Fibroblast of lung (primary cell): ENCODE measurements around the gene GFPT2. TPM values are rescaled to one million over a fixed set of nuclear protein-coding genes. Genes with fewer than 3 reads are reported as not detected.

Source experiments
- DNase-seq, 2 donors: peaks; one replicate each; pipeline versions ENCODE4 v3.0.0 to v3.0.0-alpha.2; 2010; ENCODE audit warnings: low read depth in 2 of 2
- H2AFZ ChIP-seq: 2 replicates; pipeline ENCODE4 v1.5.1; 2012; ENCODE audit warnings: low read length, control low read depth, inconsistent platforms
- H3K27ac ChIP-seq: 2 replicates; pipeline ENCODE4 v1.5.1; 2011; ENCODE audit warnings: low read length, control low read depth; ENCODE audit not compliant: insufficient read depth
- H3K27me3 ChIP-seq: 2 replicates; pipeline ENCODE4 v1.5.1; 2011; ENCODE audit warnings: mild to moderate bottlenecking, low read length; ENCODE audit not compliant: control insufficient read depth, insufficient read depth
- H3K36me3 ChIP-seq: 2 replicates; pipeline ENCODE4 v1.5.1; 2011; ENCODE audit warnings: low read length; ENCODE audit not compliant: control insufficient read depth, insufficient read depth
- H3K4me1 ChIP-seq: 2 replicates; pipeline ENCODE4 v1.5.1; 2011; ENCODE audit warnings: low read length; ENCODE audit not compliant: control insufficient read depth, insufficient read depth; ENCODE audit errors: extremely low read depth
- H3K4me2 ChIP-seq: 2 replicates; pipeline ENCODE4 v1.5.1; 2011; ENCODE audit warnings: low read length, control low read depth; ENCODE audit not compliant: insufficient read depth; ENCODE audit errors: extremely low read depth
- H3K4me3 ChIP-seq, 4 experiments: fragments of 200-600 bp in 1 of 4; sonication (generic) in 1 of 4; replicated peaks in 1 of 4; 2 replicates each; pipeline ENCODE4 v1.5.1; 2011 to 2016; ENCODE audit warnings: low read length in 4 of 4, low read depth in 3 of 4, mild to moderate bottlenecking in 3 of 4, control low read depth in 2 of 4, inconsistent platforms in 1 of 4, mixed read lengths in 1 of 4; ENCODE audit not compliant: insufficient read depth in 1 of 4; ENCODE audit errors: control extremely low read depth in 1 of 4
- H3K79me2 ChIP-seq: 2 replicates; pipeline ENCODE4 v1.5.1; 2012; ENCODE audit warnings: mild to moderate bottlenecking, low read length, inconsistent platforms; ENCODE audit not compliant: control insufficient read depth, insufficient read depth
- H3K9ac ChIP-seq: 2 replicates; pipeline ENCODE4 v1.5.1; 2011; ENCODE audit warnings: mild to moderate bottlenecking, low read length, control low read depth; ENCODE audit not compliant: insufficient read depth
- H3K9me3 ChIP-seq: 2 replicates; pipeline ENCODE4 v1.5.1; 2012; ENCODE audit warnings: low read depth, low read length; ENCODE audit not compliant: control insufficient read depth, insufficient read depth
- H4K20me1 ChIP-seq: 2 replicates; pipeline ENCODE4 v1.5.1; 2011; ENCODE audit warnings: low read length; ENCODE audit not compliant: control insufficient read depth, insufficient read depth; ENCODE audit errors: extremely low read depth
- EZH2 ChIP-seq: IDR thresholded peaks from 2 replicates; pipeline ENCODE4 v1.5.1; 2012; ENCODE audit warnings: low read length, control low read depth, mild to moderate bottlenecking; ENCODE audit errors: missing control alignments
- polyA plus RNA-seq, 2 donors: library from polyadenylated mRNA; depleted of rRNA in 1 of 2; stranded (reverse) in 1 of 2; unstranded in 1 of 2; fragments of >200 nt; gene quantifications; 2 replicates each; pipeline ENCODE4 v1.2.1, GENCODE V29; 2011 to 2012; ENCODE audit warnings: missing spikeins in 1 of 2
- total RNA-seq: library from RNA; depleted of rRNA; stranded (reverse); fragments of >200 nt; gene quantifications from 2 replicates; pipeline ENCODE4 v1.2.1, GENCODE V29; 2014
- TF ChIP-seq, protein P1 (sequence below), 2 donors: IDR thresholded peaks in 1 of 2; conservative IDR thresholded peaks in 1 of 2; 1 replicate in 1 of 2; 2 replicates in 1 of 2; pipeline ENCODE4 v1.5.1; 2011 to 2012; ENCODE audit warnings: low read length in 2 of 2, control low read depth in 1 of 2, inconsistent platforms in 1 of 2, low read depth in 1 of 2, mild to moderate bottlenecking in 1 of 2

GFPT2 gene
- total and polyA plus RNA-seq, 2 donors (not counting 1 experiment from before 2014, with no cell fraction given), result 6.1 to 19.3 TPM

DNA sequence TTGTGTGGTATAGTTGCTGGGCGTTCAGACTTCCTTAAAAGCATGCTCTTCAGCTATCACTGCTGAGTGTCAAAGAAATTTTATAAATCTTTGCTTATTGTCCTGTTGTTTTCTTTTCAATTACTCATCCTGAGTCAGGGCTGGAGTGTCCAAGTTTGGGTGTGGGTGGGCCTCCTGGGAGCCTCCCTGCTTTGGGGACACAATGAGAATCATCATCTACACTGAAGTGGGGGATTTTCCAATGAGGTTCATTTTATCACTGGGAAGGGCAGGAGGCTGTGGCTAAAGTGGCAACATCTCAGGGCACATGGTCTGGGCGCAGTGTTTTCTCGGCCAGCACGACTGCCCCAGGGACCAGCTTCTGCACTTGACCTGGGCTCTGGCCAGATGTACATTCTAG lies 19.5 kb downstream of the GFPT2 start:
- peaks cover 2% of the 10 kb centered on the region for H3K36me3 ChIP-seq
- peak; percentile 53 to 88 for DNase-seq
- H3K27me3 ChIP-seq, result no peaks in the 10 kb centered on the region
- TF ChIP-seq, protein P1, sequence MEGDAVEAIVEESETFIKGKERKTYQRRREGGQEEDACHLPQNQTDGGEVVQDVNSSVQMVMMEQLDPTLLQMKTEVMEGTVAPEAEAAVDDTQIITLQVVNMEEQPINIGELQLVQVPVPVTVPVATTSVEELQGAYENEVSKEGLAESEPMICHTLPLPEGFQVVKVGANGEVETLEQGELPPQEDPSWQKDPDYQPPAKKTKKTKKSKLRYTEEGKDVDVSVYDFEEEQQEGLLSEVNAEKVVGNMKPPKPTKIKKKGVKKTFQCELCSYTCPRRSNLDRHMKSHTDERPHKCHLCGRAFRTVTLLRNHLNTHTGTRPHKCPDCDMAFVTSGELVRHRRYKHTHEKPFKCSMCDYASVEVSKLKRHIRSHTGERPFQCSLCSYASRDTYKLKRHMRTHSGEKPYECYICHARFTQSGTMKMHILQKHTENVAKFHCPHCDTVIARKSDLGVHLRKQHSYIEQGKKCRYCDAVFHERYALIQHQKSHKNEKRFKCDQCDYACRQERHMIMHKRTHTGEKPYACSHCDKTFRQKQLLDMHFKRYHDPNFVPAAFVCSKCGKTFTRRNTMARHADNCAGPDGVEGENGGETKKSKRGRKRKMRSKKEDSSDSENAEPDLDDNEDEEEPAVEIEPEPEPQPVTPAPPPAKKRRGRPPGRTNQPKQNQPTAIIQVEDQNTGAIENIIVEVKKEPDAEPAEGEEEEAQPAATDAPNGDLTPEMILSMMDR (conservative IDR thresholded peaks at IDR 0.05 in 1 of 2, IDR thresholded peaks at IDR 0.05 in 1 of 2; ENCODE audit: low read depth in 1 of 2, low read length in 2 of 2), result no peak
- TF ChIP-seq EZH2, result no peak
- H3K4me2 ChIP-seq, result no peak overlapping the region
- no peak overlapping the region for H3K4me3 ChIP-seq
- H3K79me2 ChIP-seq, result no peaks in the 10 kb centered on the region
- H4K20me1 ChIP-seq, result no peaks in the 10 kb centered on the region
- no peak overlapping the region for H2AFZ ChIP-seq
- no peak overlapping the region for H3K9ac ChIP-seq
- H3K4me1 ChIP-seq, result peaks cover 10% of the 10 kb centered on the region
- no peak overlapping the region for H3K27ac ChIP-seq
- H3K9me3 ChIP-seq, result no peaks in the 10 kb centered on the region

DNA sequence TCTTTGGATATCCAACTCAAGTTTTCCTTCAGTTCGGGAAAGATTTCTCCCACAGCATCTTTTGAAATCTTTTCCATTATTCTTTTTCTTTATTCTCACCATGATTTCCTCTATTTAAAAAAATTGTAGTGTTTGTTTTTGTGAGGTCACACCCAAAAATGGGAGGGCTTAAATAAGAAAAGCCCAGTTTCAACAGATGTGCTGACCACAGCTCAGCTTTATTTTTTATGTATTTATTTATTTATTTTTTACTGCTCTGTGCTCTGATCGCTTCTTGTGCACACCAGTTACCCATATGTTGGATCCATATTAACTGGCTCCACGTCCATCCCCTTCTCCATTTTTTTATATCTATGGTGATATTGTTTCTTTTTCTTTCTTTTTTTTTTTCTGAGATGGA lies 20.3 kb downstream of the GFPT2 start:
- no peak overlapping the region for H3K9ac ChIP-seq
- no peak overlapping the region for H2AFZ ChIP-seq
- H3K4me2 ChIP-seq, result no peak overlapping the region
- H3K4me3 ChIP-seq, result no peak overlapping the region
- H3K36me3 ChIP-seq, result peaks cover 2% of the 10 kb centered on the region
- no peaks in the 10 kb centered on the region for H3K79me2 ChIP-seq
- H3K27me3 ChIP-seq, result no peaks in the 10 kb centered on the region
- peaks cover 10% of the 10 kb centered on the region for H3K4me1 ChIP-seq
- H3K27ac ChIP-seq, result no peak overlapping the region
- no peak for TF ChIP-seq EZH2
- TF ChIP-seq, protein P1 (conservative IDR thresholded peaks at IDR 0.05 in 1 of 2, IDR thresholded peaks at IDR 0.05 in 1 of 2; ENCODE audit: low read depth in 1 of 2, low read length in 2 of 2), result no peak
- H3K9me3 ChIP-seq, result no peaks in the 10 kb centered on the region
- no peak for DNase-seq
- H4K20me1 ChIP-seq, result no peaks in the 10 kb centered on the region

DNA sequence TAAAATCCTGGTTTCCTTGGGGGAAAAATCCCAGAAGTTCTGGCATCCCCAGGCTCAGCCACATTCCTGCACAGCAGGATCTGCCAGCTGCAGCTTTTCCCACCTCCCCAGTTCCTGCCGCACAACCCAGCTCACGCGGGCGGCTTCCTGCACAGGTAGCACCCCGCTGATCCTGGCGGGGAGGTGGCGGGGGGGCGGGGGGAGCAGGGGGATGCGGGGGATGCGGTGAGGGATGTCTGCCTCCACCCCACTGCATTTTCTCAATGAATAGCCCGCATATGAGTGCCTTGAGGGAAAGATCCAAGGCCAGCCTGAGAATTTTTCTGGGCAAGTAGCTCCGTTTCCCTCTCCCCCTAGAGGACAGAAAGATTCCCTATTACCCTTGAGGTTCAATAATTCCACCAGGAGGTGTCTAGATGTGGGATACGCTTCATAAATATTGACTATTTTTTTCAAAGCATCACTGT lies 21.1 kb downstream of the GFPT2 start:
- Histone ChIP-seq H3K79me2 (no peaks in the 10 kb centered on the region), H3K27me3 (no peaks in the 10 kb centered on the region), H3K27ac (no peak overlapping the region), H3K36me3 (peaks cover 2% of the 10 kb centered on the region), H2AFZ (no peak overlapping the region), H3K4me2 (peak overlapping the region; percentile 2), H4K20me1 (no peaks in the 10 kb centered on the region), H3K9me3 (no peaks in the 10 kb centered on the region), H3K9ac (no peak overlapping the region), H3K4me3 (no peak overlapping the region), H3K4me1 (peaks cover 10% of the 10 kb centered on the region)
- DNase-seq, result peak; percentile 25 to 66
- TF ChIP-seq, protein P1 (conservative IDR thresholded peaks at IDR 0.05 in 1 of 2, IDR thresholded peaks at IDR 0.05 in 1 of 2; ENCODE audit: low read depth in 1 of 2, low read length in 2 of 2), result peak; percentile 7 to 31
- TF ChIP-seq EZH2, result no peak
